Germinal center (tissue), 1 donor: Measurements from ENCODE around the gene NELL1.

Experiments used
- DNase-seq: peaks from one replicate; pipeline ENCODE4 v3.0.0; 2012; ENCODE audit warnings: mixed read lengths, low spot score

Gene NELL1

DNA sequence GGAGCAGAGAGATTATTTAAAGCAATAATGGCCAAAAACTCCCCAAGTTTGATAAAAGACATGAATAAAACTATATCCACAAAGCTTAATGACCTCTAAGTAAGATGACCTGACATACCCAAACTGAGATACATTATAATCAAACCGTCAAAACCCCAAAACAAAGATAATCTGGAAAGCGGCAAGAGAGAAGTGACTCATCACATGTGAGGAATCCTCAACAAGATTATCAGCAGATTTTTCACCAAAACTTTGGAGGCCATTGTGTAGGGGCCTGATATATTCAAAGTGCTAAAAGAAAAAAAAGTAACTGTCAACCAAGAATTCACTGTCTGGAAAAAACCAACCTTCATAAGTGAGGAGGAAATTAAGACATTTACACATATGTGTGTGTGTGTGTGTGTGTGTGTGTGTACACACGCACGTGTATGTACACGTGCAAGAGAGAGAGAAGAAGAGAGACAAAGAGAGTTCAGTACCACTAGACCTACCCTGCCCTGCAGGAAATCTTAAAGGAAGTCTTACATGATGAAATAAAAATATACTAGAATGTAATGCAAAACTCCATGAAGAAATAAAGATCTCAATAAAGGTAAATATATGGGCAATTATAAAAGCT lies 752.4 kb downstream of the NELL1 start:
- DNase-seq = no peak

DNA sequence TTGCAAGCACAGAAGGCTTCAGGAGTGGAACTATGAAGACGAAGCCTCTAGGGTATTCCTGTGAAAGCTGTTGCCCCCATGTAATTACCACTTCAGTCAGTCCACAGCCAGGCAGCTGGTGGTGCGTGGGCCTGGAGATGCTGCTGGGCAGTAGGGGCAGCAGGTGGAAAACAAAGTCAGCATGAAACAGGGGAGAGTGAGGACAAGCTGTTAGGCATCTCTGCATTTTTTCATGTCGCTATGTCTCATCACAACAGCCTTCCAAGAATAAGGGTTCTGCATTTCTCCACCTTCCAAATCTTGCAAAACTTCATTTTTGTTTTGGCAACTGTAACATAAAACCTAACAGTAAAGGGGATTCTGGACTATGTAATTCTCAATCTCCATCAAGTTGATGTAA lies 757.5 kb downstream of the NELL1 start:
- no peak for DNase-seq

DNA sequence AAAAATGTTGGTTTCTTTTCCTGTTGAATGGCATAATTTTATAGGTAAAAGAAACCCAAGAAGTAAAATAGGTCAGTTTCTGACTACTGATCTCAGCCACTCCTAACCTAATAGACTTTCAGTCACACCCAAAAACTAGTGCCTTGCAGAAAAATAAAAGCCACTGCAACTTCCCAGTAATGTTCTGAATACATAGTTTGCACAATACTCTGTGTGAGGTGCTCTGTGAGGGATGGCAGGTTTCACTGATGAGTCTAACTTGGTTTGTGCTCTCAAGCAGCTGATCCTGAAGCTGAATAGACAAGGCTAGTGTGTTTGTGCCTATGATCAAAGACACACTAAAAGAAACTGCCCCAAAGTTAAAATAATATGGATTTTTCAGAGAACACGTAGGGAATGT lies 758.3 kb downstream of the NELL1 start:
- DNase-seq = no peak

DNA sequence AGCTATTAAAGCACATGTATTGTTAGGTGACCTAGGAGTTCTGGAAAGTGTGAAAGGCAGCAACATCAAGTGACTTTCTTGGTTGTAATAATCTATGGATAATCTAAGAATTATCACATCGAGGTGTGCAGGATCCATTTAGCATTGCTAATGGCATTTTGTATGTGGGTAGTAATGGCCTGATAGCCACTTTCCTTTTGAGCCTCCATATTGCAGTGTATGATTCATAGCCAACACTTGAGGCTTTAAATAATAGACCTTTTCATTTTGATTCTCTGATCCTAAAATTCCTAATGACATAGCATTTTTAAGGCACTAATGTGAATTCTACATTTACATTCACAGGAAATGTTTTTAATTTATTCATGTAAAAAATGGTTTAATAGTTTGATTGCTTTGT lies 759.4 kb downstream of the NELL1 start:
- no peak for DNase-seq

DNA sequence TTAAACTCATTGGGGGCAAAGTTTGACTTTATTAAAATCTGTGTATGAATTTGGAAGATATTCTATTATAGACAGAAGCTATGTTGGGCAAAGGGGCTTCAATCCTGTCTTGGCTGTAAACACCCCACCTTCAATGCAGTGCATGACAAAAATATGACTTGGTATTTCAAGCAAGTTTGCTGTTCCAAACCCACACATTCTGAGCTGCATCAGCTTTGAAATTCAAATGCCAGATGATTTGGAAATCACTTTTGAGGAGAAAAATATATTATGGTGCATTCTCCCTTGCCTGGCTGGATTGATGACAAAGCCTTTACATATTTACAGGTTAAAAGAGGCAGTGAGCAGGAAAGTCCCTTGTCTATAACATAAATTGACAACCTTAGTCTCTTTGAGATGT lies 760.0 kb downstream of the NELL1 start:
- no peak for DNase-seq

DNA sequence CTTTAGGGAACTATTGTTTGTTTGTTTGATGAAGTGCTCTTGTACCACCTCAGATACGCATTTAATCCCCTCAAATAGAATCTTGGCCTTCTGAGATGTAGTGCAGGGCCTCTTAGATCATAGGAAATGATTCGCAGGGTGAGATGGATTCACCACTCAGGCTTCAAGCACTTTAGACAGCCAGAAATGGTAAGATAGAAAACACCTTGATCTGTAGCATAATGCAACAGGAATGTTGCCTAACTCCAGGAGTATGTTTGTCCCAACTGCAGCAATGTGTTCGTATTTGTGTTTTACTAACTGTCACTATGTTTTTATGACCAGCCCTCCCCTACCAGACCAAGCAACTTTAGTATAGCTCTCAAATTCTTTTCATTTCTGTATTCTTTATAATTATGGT lies 761.2 kb downstream of the NELL1 start:
- no peak for DNase-seq

DNA sequence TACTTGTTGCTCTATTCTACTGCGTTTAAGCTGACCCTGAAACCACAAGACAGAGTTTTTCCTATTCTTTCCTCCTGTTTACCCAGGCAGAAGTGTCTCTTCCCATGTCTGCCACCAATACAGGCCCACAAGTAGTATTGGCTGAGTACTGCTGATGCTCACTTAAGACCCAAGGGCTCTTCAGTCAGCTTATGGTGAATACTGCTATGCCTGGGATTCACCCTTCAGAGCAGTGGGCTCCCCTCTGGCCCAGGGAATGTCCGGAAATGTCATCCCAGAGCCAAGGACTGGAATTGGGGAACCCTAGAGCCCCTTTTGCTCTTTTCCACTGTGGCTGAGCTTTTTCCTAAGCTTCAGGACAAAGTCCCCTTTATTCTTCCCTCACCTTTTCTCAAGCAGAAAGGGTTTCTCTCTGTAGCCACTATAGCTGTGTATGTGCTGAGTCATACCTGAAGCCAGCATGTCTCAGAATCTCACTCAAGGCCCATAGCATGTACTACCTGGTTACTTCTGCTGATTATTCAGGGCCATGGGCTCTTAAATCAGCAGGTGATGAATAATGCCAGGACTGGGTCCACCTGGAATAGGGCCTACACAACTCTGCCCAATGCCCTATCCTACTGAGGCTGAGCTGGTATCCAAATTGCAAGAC lies 777.7 kb downstream of the NELL1 start:
- DNase-seq = no peak

DNA sequence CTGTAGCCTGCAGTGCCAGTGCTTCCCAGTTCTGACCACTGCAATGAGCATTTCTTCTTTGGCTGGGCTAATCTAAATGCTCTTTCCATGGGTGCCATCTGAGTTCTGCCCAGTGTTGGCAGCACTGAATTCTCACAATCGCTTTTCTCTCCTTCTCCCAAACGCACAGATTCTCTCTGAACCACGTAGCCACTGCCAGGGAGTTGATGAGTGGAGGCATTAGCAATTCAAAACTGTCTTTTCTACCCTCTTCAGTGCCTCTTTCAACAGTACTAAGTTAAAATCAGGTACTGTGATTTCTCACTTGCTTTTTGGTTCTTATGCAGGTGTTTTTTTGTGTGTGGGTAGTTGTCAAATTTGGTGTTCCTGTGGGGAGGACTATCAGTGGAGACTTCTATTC lies 778.5 kb downstream of the NELL1 start:
- DNase-seq = no peak

DNA sequence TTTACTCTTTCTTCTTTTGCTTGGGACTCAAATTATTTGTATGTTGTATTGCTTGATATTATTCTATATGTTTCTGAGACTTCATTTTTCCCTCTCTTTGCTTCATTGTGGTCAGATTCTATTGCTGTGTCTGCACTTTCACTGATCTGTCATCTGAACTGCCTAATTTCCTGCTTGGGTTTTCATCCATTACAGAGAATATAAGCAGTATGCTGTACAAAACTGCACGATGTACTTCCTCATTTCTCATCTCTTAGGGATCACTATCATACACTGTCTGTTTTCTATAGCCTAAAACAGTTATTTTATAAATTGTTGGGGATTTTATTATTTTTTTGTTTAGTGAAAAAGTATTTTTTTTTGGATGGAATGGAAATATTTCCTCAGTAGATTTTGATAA lies 786.8 kb downstream of the NELL1 start:
- no peak for DNase-seq

DNA sequence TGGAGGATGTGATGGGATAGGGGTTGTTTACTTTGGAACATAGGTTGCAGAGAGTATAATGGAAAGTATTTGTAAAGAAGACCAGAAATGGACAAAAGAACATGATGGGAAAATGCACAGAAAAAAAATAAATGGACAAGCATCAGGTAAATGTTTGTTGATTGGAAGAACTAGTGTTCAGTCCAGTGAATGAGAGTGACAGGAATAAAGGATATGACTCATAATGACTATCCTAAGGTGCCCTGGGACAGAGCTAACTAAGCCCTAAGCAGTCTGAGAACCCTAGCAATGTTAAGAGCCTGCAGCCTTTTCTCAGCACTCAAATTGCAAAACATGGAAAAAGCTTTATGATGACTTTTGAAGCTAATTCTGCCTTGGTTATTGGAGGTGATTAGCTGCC lies 790.7 kb downstream of the NELL1 start:
- no peak for DNase-seq

DNA sequence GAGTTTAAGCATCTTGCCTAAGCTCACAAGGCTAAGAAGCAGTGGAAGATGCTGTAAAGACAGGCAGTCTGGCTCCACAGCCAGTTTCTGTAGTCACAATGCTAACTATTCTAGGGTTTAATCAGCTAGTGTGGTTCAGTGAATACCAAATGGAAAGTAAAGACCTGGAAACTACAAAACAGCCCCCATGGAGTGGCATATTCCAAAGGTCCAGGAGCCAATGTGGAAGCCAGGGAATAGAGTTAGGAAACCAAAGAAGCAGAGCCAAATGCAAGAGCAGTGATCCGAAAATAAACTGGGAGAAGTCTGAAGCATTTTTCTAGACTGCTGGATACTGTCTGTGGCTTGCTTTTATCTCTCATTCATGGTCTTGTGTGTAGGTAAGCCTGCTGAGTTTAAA lies 792.3 kb downstream of the NELL1 start:
- no peak for DNase-seq

DNA sequence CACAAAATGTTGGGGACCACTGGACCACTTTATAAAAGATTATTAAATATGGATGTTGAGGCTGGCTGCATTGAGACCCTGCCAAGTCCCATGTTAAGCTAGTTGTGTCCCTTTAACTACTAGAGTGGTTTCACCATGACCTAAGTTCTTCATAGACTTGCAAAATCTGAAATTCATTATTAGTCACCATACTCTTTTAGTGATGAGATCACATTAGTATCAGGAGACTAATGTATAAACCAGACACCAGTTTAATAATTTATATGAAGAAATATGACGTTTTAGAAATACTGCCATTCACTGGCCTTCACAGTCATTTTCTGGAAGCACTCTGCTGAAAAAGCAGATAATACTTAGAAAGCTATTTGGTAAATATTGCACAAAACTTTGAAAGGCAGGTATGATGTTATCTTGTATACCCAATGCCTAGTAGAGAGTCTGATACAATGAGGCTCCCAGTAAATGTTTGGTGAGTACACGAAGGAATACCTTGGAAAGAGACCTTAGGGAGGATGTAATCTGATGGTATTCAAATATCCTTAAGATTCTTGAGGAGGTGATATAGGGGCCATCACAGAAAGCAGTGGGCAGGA lies 795.3 kb downstream of the NELL1 start:
- no peak for DNase-seq

DNA sequence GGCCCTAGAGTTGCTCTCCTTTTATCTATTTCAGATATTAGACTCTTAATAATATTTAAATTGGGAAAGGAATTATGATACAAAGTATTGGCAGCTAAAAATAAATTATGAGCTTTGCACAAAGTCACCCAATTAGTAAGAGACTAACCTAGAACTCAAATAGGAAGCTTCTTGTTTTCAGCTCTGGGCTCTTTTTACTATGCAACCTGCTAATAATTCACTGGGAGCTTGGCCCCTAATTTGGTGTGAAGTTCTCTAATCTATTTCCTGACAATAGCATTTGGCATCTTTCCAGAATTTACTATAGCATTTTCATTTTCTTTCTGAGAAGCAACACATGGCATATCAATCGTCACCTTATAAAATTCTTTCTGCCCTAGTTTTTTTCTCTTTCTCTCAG lies 795.8 kb downstream of the NELL1 start:
- DNase-seq = no peak

DNA sequence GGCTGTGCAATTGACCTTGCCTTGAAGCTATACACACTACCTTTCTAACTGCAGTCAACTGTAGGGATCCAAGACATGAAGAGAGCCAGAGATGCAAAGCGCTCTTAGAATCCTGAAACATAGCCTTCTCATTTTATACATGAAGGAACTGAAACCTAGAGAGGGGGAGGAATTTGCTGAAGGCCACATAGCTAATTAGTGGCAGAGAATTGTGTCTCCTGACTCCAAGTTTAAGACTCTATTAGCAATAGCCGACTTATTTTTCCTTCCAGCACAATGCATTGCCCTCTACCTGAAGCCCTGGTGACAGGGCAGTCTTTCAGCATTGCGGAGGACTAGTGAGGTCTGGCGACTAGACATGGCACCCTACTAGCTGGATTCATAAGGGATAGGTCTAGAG lies 796.5 kb downstream of the NELL1 start:
- no peak for DNase-seq

DNA sequence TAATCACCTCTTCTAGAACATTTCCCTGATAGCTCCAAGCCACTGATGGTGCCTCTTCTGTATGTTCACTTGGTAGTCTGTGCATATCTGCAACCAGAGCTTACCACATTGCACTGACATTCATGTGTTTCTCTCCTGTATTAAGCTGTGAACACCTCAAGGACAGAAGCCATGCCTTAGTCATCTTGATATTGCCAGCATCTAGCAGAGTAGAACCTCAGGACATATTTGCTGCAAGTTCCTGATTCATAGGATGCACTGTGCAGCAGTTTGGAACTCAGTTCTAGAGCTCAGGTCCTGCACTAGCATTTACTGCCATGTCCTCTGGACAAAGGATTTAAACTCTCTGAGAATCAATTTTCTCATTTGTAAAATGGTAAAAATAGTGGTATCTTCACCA lies 801.1 kb downstream of the NELL1 start:
- no peak for DNase-seq

DNA sequence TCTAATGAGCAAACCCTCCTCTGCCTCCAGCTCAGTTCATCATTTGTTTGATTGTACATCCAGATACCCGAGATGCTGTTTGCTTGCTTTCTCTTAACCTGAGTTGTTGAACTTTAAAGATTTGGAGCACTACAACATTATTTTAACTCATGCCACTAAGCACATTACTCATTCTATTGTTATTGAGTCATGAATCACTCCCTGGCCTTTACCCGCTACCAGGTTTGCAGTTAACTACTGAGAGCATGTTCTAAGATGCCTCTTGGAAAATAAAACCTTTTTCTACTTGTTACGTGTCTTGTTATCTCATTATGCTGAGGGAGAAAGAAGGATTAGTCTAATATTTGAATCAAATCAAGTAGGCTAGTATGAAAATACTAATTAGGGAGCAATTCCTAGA lies 802.9 kb downstream of the NELL1 start:
- no peak for DNase-seq

DNA sequence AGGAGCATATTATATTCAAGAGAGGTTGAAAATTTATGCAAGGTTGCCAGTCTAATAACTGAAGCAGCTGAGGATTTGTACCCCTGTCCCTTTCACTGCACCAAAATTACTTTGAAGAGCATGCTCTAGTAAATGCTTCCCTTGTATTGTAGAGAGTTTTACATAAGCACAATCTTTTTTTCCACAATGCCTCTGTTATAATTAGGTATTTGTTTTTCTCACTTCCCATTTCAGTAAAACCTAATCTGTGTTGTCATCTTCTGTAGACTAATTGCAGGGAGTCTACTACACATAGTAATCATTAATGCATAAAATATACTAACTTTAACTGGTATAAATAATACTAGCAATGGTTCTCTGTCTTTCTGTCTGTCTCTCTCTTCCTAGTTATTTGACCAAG lies 805.1 kb downstream of the NELL1 start:
- no peak for DNase-seq

DNA sequence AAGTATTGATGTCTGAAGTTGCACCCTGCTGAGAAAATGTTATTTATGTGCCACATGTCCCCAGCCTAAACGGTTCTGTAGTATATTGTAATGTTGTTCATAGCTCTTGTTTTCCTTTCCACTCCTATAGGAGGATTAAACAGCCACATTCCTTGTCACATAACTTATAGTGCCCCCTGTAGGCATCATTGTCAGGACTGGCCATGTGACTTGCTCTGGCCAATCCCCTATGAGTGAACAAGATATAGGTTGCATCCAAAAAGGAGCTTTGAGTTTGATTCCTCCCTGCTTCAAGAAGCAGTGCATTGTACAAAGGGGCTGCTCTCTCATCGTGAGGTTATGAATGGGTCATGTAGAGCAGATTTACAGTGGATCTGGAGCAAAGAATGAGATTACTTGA lies 805.9 kb downstream of the NELL1 start:
- DNase-seq = no peak

DNA sequence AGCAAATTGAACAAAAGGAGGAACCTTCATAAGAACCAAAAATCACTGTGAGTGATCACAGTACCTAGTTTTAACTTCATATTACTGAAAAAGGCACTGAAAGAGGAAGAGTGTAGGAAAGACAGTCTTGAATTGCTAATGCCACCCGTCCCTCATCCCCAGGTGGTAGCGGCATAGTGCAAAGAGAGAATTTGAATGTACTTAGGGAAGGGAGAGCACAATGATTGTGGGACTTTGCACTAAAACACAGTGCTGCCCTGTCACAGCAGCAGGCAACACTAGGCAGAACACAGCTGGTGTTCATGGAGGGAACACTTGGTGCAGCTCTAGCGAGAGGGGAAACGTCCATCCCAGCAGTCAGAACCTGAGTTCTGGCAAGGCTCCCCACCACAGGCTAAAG lies 807.2 kb downstream of the NELL1 start:
- DNase-seq = no peak

DNA sequence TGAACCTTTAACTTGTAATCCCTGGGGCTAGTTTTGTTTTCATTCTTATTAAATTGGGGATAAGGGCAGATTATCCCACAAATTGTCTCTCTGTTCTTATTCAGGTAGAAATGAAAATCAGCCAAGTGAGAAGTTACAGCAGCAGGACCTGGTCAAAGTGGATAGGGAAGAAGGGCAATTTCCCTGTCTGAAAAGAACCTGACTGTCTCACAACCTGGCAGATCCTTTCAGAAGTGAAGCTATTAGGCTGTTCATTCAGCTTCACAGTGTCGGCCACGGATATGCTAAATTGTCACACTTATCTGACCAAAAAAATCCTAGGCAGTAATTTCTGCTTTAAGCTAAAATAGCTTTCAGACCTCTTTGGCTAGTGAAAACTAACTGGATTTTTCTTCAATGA lies 810.9 kb downstream of the NELL1 start:
- no peak for DNase-seq

DNA sequence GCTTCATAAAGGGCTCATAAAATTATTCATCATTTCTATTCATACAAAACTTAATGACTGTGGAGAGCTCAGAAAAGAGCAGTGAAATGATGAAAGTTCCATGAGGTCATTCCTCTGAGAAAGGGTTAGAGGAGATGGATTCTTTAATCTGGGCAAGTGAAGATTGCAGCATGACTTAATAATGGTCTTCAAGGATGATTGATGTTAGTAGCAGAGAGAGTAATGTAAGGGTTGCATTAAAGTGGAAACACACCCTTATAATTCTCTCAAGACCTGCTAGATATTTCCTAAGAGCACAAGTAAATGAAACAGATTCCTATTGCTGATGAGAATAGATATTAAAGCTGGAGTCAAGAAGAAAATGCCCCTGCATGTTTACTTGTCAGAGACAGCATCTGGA lies 811.9 kb downstream of the NELL1 start:
- DNase-seq = no peak

DNA sequence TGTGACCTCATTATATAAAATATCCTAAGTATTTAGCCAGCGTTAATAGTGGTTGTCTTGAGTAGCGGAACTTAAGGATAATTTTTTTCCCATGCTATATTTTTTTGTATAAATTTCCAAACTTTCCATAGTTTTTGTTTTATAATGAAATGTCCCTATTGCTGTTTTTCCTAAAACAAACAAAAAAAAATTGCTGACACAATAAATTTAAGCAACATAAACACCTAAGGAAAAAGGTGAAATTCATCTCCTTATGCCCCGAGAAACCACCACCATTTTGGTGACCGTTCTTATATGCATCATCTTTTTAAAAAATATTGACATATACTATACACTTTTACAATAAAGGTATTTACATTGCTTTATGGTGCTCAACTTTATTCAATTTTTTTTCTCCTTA lies 814.7 kb downstream of the NELL1 start:
- no peak for DNase-seq

DNA sequence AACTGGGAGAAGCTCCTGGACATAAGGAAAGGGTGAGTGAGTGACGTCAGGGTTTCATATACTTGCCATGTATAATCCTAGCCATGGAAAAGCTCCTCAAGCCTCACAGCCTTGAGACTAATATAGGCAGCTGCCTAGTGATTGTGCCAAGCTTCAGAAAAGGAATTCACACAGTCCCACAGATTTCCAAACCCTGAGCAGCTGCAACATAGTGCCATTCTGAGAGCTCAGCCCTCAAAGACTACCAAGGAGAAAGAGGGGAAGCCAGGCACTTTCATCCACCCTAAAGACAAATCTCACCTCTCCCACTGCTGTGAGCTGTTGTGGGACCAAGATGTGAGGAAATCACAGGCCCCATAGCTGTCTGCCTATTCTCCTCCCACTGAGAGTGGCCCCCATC lies 815.6 kb downstream of the NELL1 start:
- DNase-seq = no peak

DNA sequence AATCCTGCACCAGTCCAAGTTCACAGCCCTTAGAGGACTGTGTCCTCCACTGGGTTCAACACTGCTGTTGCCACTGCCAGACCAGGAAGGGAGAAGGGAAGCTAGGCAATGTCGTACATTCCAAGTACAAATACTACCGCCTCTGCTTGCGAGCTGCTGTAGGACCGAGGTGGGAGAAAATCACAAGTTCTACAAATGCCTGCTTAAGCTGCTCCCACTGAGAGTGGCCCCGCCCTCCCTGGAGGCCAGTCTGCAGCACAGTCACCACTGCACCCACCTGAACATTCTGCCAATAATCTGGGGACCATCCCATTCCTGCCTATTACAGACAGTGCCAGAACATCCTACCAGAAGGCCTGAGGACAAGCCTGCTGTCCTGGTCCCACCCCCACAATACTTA lies 816.0 kb downstream of the NELL1 start:
- DNase-seq = no peak
